HG02885 (cell line): ENCODE measurements around the gene CCDC137.
"Not testable (repeated sequence)": the region's sequence is repeated elsewhere in the genome, so short reads cannot be mapped to it uniquely, and the experiment has no call there.

ENCODE experiments used
- ATAC-seq: cut with Tn5 transposase; IDR thresholded peaks from one replicate; pipeline ENCODE4 v1.9.1; 2021; ENCODE audit warnings: mild to moderate bottlenecking; ENCODE audit not compliant: unreplicated experiment, poor library complexity

Gene CCDC137, protein sequence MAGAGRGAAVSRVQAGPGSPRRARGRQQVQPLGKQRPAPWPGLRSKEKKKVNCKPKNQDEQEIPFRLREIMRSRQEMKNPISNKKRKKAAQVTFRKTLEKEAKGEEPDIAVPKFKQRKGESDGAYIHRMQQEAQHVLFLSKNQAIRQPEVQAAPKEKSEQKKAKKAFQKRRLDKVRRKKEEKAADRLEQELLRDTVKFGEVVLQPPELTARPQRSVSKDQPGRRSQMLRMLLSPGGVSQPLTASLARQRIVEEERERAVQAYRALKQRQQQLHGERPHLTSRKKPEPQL

GRCh38 chr17:81666342-81667191, at the start of gene CCDC137, which contains the start of gene OXLD1:
Gene CCDC137, plus strand, starts transcription at chr17:81666737. Its CDS starts 30 bp downstream, at chr17:81666767.
Gene OXLD1, minus strand, starts transcription at chr17:81666605. Its CDS starts 28 bp downstream, at chr17:81666577.
- peak; percentile 93 for ATAC-seq

- no peak for ATAC-seq
These were observed 49.7 kb upstream of the CCDC137 start for GRCh38 chr17:81616877-81617276.

- ATAC-seq = not testable (repeated sequence)
These were observed 48.2 kb upstream of the CCDC137 start for GRCh38 chr17:81618307-81618706.

DNA sequence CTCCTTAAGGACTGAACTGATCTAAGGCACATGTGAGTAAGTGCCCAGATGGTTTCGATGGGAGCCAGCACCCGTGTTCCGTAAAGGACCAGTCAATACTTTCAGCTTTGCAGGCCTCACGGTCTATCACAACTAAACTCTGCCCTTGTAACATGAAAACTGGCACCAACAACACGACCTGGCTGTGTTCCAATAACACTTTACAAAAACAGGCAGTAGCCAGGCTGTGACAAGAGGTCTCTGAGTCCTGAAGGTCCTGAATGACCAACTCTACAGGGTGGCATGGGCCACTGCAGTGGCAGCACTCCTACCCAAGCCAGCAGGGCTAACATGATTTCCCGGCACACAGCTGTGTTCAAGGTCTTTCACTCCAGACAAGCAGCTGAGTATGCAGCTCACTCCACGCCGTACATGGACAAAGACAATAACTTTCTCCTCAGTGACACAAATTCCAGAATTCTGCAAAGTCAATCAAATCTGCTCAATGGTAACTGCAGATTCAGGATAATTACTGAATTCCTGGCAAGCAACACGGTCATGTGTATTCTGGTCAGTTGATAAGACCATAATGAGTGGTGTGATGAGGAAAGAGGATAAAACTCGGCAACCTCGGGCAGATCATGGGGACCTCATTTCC, 44.9 kb upstream of the CCDC137 start:
- ATAC-seq = no peak

- no peak for ATAC-seq
These were observed 36.3 kb upstream of the CCDC137 start for GRCh38 chr17:81630274-81630673.

- ATAC-seq = no peak
These were observed 35.1 kb upstream of the CCDC137 start for GRCh38 chr17:81631482-81631881.

- no peak for ATAC-seq
These were observed 31.1 kb upstream of the CCDC137 start for GRCh38 chr17:81635431-81635830.

DNA sequence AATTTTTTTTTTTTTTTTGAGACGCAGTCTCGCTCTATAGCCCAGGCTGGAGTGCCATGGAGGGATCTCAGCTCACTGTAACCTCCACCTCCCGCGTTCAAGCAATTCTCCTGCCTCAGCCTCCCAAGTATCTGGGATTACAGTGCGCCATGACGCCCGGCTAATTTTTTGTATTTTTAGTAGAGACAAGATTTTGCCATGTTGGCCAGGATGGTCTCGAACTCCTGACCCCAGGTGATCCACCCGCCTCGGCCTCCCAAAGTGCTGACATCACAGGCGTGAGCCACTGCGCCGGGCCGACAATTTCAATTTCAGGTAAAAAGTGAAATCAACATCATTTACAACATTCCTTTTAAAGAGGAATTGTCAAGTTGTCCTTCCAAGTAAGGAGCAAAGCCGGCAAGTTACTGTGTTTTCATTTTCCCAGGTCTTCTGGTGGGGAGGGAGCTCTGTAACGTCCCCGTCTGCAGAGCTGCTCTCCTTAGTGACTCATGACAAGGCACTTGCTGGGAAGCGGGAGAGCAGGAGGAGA, 30.5 kb upstream of the CCDC137 start:
- peak; percentile 13 for ATAC-seq

DNA sequence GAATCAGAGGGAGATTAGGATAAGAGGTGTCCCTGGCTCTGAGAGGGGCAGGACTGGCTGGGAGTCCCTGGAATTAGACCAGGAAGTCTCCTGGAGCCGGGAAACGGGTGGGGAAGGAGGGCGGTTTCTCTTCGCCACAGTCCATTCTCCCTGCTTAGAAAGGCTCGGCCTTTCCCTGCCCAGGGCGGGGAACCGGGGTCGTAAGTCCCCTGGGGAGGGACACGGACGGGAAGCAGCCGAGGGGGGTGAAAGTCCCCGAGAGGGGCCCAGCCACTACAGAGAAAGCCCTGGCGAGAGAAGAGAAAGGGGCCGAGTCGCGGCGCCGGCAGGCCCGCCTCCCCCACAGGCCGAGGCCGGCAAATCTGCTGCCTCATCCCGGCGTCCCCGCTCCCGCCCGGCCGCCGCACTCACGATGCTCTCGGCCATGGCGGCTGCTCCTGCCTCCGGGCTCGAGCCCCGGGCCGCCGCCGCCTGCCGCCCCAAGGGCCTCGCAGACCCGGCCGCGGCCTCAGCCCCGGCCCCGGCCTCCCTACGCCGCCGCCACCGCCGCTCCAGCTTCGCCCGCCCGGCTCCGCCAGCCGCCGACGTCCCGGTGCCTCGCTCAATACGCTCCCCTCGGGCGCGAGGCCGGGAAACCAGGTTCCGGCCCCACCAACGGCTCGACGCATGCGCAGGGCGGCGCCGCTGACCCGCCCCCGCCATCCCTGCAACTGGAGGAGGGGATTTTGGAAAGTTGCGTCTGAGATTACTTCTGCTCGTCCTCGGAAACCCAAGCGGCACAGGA, 29.8 kb upstream of the CCDC137 start, which contains the start of the genes NPLOC4 and TSPAN10:
NPLOC4 (minus strand) TSS at position 608 of the 784 bp plus-strand sequence; CDS start at position 426, 182 bp downstream.
TSPAN10 (plus strand) TSS at position 692 of the 784 bp plus-strand sequence. CDS start 5,217 bp downstream, outside the sequence.
- ATAC-seq = peak; percentile 91

GRCh38 chr17:81638683-81639082, 27.9 kb upstream of the CCDC137 start:
- ATAC-seq = no peak

- no peak for ATAC-seq
These were observed 26.5 kb upstream of the CCDC137 start for GRCh38 chr17:81640011-81640410.

- no peak for ATAC-seq
These were observed 24.6 kb upstream of the CCDC137 start for GRCh38 chr17:81641825-81642489.

- no peak for ATAC-seq
These were observed 22.0 kb upstream of the CCDC137 start for GRCh38 chr17:81644496-81644895.

- no peak for ATAC-seq
These were observed 21.3 kb upstream of the CCDC137 start for GRCh38 chr17:81644976-81645952.

DNA sequence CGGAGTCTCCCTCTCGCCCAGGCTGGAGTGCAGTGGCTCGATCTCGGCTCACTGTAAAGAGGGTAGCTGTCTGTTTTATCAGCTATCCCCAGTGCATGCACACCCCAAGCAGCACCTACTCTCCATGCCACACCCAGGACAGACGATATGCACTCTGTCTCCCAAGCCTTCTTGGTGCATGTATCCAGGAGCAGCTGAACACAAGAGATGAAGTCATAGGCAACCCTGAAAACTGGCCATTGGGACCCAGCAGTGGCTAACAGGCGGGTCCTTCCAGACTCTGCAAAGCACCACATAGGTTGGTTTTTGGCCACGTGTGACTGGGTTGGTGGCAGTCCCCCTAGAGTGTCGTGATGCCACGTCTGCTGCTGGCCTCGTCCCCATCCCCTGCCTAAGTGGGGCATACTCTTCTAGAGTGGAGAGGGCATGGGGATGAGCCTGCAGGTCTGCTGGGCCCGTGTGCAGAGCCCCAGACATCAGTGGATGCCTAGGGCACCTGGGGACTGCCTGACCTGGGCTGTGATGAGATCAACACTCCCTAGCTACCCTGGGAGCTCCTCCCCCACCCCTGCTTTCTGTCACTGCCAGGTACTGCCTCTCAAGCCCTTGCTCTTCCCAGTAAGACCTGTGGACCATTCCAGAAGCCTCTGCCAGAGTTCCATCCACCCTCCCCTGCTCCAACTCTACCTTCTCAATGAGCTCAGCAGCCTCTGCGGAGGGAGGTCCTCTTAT, 19.5 kb upstream of the CCDC137 start:
- no peak for ATAC-seq

DNA sequence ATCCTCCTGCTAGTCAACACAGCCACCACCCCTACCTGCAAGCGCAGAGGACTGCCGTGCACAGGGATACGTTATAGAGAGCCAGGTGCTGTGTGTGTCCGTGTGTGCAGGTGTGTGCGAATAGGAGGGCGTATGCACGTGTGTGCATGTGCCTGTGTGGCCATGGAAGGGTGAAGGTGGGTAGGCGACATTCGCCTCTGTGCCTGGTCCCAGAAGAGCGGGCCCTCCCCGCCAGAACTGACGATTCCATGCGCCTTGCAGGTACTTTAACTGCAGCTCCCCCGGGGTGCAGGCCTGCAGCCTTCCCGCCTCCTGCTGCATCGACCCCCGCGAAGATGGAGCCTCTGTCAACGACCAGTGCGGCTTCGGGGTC, 18.9 kb upstream of the CCDC137 start:
- no peak for ATAC-seq

- no peak for ATAC-seq
These were observed 18.4 kb upstream of the CCDC137 start for GRCh38 chr17:81648013-81648706.
